Measurements from ENCODE around the gene KPNA5. TPM values are rescaled to one million over a fixed set of nuclear protein-coding genes. Genes with fewer than 3 reads are reported as not detected.

KPNA5 gene
- polyA plus RNA-seq, 1 donor = 8.9 TPM

- H3K36me3 ChIP-seq (ENCODE audit: control insufficient read depth, insufficient read depth, low read length) = peaks cover 2% of the 10 kb centered on the region
- no CpG with 5 or more reads among the region's 1 CpG for WGBS (ENCODE audit: insufficient coverage, low lambda C conversion rate)
- no peak overlapping the region for H3K4me3 ChIP-seq (ENCODE audit: low read length)
- no peaks in the 10 kb centered on the region for H3K27me3 ChIP-seq (ENCODE audit: control insufficient read depth, insufficient read depth, low read length)
- DNase-seq = no peak
- no peak overlapping the region for H3K27ac ChIP-seq (ENCODE audit: low read length)
- H3K9me3 ChIP-seq (ENCODE audit: control insufficient read depth, low read depth, low read length) = no peaks in the 10 kb centered on the region
- H3K4me1 ChIP-seq (ENCODE audit: control insufficient read depth, insufficient read depth, low read length) = no peaks in the 10 kb centered on the region
Measured at GRCh38 chr6:116741571-116741970, 60.6 kb downstream of the KPNA5 start.

GRCh38 chr6:116745176-116745575 lies 64.2 kb downstream of the KPNA5 start:
- 57% methylated on average over 1 of the region's 5 CpGs for WGBS (ENCODE audit: insufficient coverage, low lambda C conversion rate)
- no peaks in the 10 kb centered on the region for H3K4me1 ChIP-seq (ENCODE audit: control insufficient read depth, insufficient read depth, low read length)
- DNase-seq = no peak
- no peaks in the 10 kb centered on the region for H3K9me3 ChIP-seq (ENCODE audit: control insufficient read depth, low read depth, low read length)
- H3K27me3 ChIP-seq (ENCODE audit: control insufficient read depth, insufficient read depth, low read length) = no peaks in the 10 kb centered on the region
- H3K4me3 ChIP-seq (ENCODE audit: low read length) = no peak overlapping the region
- no peaks in the 10 kb centered on the region for H3K36me3 ChIP-seq (ENCODE audit: control insufficient read depth, insufficient read depth, low read length)
- H3K27ac ChIP-seq (ENCODE audit: low read length) = no peak overlapping the region

DNA sequence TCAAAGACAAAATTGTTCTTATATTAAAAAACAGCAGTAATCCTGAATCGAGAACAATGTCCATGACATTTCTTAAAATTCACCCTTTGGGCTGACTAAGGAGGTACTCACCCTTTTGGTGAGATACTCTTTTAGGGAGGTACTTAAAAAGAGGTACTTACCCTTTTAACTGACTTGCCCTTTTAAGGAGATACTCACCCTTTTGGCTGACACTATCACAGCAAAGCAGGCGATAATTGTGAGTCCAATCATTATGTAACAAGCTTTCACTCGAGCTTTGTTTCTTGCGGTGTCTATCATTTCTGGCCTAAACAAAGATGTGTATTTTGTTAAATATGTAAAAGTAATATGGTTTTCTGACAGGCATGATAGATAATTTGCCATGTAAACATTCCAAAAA lies 80.8 kb downstream of the KPNA5 start:
- H3K4me3 ChIP-seq (ENCODE audit: low read length) = no peak overlapping the region
- H3K4me1 ChIP-seq (ENCODE audit: control insufficient read depth, insufficient read depth, low read length) = no peaks in the 10 kb centered on the region
- no peaks in the 10 kb centered on the region for H3K36me3 ChIP-seq (ENCODE audit: control insufficient read depth, insufficient read depth, low read length)
- no CpG with 5 or more reads among the region's 4 CpGs for WGBS (ENCODE audit: insufficient coverage, low lambda C conversion rate)
- no peak overlapping the region for H3K27ac ChIP-seq (ENCODE audit: low read length)
- no peak for DNase-seq
- H3K9me3 ChIP-seq (ENCODE audit: control insufficient read depth, low read depth, low read length) = peaks cover 7% of the 10 kb centered on the region
- peaks cover 32% of the 10 kb centered on the region for H3K27me3 ChIP-seq (ENCODE audit: control insufficient read depth, insufficient read depth, low read length)

- Histone ChIP-seq H3K9me3 (ENCODE audit: control insufficient read depth, low read depth, low read length) (peaks cover 7% of the 10 kb centered on the region), H3K4me3 (ENCODE audit: low read length) (no peak overlapping the region), H3K36me3 (ENCODE audit: control insufficient read depth, insufficient read depth, low read length) (no peaks in the 10 kb centered on the region), H3K27ac (ENCODE audit: low read length) (no peak overlapping the region), H3K27me3 (ENCODE audit: control insufficient read depth, insufficient read depth, low read length) (peaks cover 36% of the 10 kb centered on the region), H3K4me1 (ENCODE audit: control insufficient read depth, insufficient read depth, low read length) (no peaks in the 10 kb centered on the region)
- WGBS (ENCODE audit: insufficient coverage, low lambda C conversion rate) = 100% methylated on average over 1 of the region's 1 CpG
- DNase-seq = no peak
Measured at GRCh38 chr6:116762235-116762634, 81.2 kb downstream of the KPNA5 start.

GRCh38 chr6:116763048-116763447 lies 82.0 kb downstream of the KPNA5 start:
- no peak overlapping the region for H3K4me3 ChIP-seq (ENCODE audit: low read length)
- DNase-seq = no peak
- H3K9me3 ChIP-seq (ENCODE audit: control insufficient read depth, low read depth, low read length) = peaks cover 7% of the 10 kb centered on the region
- no peaks in the 10 kb centered on the region for H3K36me3 ChIP-seq (ENCODE audit: control insufficient read depth, insufficient read depth, low read length)
- H3K27ac ChIP-seq (ENCODE audit: low read length) = no peak overlapping the region
- peaks cover 39% of the 10 kb centered on the region for H3K27me3 ChIP-seq (ENCODE audit: control insufficient read depth, insufficient read depth, low read length)
- no peaks in the 10 kb centered on the region for H3K4me1 ChIP-seq (ENCODE audit: control insufficient read depth, insufficient read depth, low read length)

- no peaks in the 10 kb centered on the region for H3K36me3 ChIP-seq (ENCODE audit: control insufficient read depth, insufficient read depth, low read length)
- WGBS (ENCODE audit: insufficient coverage, low lambda C conversion rate) = 74% methylated on average over 3 of the region's 11 CpGs
- peak overlapping the region; percentile 38 for H3K4me3 ChIP-seq (ENCODE audit: low read length)
- H3K27me3 ChIP-seq (ENCODE audit: control insufficient read depth, insufficient read depth, low read length) = peaks cover 39% of the 10 kb centered on the region
- no peak for DNase-seq
- no peaks in the 10 kb centered on the region for H3K4me1 ChIP-seq (ENCODE audit: control insufficient read depth, insufficient read depth, low read length)
- H3K27ac ChIP-seq (ENCODE audit: low read length) = no peak overlapping the region
- H3K9me3 ChIP-seq (ENCODE audit: control insufficient read depth, low read depth, low read length) = peaks cover 7% of the 10 kb centered on the region
Measured at GRCh38 chr6:116763906-116764628, 83.1 kb downstream of the KPNA5 start.

DNA sequence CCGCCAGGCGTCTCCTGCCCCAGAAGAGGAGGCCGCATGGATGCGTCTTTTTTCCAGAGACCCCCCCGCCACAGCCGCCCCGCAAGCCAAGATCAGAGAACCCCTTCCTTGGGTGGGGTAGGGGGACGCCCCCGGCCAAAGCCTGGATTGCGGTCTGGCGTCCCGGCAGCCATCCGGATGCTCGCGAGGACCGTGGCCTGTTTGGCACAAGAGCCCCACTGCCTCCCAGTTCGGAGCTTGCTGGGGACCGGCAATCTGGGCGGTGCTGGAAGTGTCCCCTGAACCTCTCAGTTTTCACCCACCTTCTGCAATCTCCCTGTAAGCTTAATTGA lies 83.6 kb downstream of the KPNA5 start:
- Histone ChIP-seq H3K4me1 (ENCODE audit: control insufficient read depth, insufficient read depth, low read length) (no peaks in the 10 kb centered on the region), H3K36me3 (ENCODE audit: control insufficient read depth, insufficient read depth, low read length) (no peaks in the 10 kb centered on the region), H3K9me3 (ENCODE audit: control insufficient read depth, low read depth, low read length) (peaks cover 7% of the 10 kb centered on the region), H3K27ac (ENCODE audit: low read length) (no peak overlapping the region), H3K27me3 (ENCODE audit: control insufficient read depth, insufficient read depth, low read length) (peaks cover 39% of the 10 kb centered on the region), H3K4me3 (ENCODE audit: low read length) (peak overlapping the region; percentile 38)
- no peak for DNase-seq
- no CpG with 5 or more reads among the region's 19 CpGs for WGBS (ENCODE audit: insufficient coverage, low lambda C conversion rate)

DNA sequence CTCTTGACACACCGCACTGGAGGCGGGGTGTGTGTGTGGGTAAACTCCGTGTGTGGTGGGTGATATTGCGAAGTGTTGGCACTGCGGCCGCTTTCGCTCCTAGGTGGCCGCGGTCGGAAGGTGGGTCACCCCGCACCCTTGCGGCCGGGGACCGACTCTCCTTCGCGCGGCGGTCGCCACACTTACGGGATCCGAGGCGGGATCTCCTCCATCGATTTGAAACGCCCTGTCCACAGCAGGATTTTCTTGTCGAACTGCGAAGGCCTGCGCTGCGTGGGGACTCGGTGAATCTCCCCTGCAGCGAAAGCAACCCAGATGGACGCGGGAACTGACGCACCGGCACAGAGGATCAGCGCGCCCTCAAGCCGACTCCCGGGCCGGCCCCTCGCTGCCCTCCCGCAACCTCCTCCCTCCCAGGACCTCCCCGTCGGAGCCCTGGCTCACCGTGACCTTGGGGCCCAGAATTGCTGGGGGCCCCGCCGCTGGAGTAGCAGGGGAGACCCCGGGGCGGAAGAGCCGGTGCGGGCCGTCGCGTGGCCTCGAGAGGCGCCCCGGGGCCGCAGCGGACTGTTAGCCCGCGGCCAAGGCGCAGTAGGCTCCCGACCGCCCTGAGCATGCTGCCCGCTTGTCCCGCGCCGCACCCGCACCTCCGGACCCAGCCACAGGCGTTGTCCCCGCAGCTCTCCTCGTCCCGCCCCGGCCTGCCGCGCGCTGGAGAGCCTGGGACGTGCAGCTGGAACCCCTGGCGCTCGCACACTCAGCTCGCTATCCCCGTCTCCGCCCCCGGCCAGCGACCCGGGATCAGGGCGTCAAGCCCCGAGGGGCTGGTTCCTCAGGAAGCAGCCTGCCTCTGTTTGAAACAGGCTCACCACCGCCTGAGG lies 84.2 kb downstream of the KPNA5 start, which contains the start of gene FAM162B:
TSS of gene FAM162B (minus strand) at position 759 of the 881 bp plus-strand sequence. CDS start at position 616, 143 bp downstream.
- Histone ChIP-seq H3K36me3 (ENCODE audit: control insufficient read depth, insufficient read depth, low read length) (no peaks in the 10 kb centered on the region), H3K27ac (ENCODE audit: low read length) (no peak within 1 kb of the TSS), H3K9me3 (ENCODE audit: control insufficient read depth, low read depth, low read length) (peaks cover 7% of the 10 kb centered on the region), H3K4me3 (ENCODE audit: low read length) (peak within 1 kb of the TSS; percentile 38), H3K4me1 (ENCODE audit: control insufficient read depth, insufficient read depth, low read length) (no peaks in the 10 kb centered on the region), H3K27me3 (ENCODE audit: control insufficient read depth, insufficient read depth, low read length) (peaks cover 39% of the 10 kb centered on the region)
- WGBS (ENCODE audit: insufficient coverage, low lambda C conversion rate) = no CpG with 5 or more reads among the region's 89 CpGs
- DNase-seq = peak in 1 of 2 donors; percentile 39

DNA sequence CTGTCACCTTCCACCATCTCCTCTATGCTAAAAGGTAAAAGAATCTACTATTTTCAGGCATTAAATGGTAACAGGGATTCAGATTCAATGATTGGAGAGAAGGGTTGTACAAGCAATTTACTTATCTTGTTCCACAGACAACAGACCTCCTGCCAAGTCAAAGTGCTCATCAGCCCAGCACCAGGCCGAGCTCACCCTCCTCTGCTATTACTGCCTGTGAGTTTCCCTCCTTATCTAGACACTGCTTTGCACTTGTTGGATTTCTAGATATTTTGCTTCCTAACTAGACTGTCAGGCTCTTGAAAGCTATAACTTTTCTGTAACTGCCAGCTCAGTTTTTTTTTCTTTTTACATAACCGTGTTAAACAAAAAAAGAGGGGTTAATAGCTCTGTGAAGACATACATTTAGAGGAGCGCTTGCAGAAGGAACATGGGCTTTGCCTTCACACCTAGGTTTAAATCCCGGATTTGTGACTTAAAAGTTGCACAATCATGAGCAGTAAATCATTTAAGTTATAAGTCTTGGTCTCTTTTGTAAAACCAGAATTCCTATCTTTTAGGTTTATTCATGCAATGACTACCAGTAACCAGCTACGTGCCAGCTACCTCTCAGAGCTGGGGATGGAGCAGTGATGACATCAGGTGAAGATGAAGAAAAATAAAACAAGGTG lies 85.6 kb downstream of the KPNA5 start:
- H3K36me3 ChIP-seq (ENCODE audit: control insufficient read depth, insufficient read depth, low read length) = no peaks in the 10 kb centered on the region
- H3K9me3 ChIP-seq (ENCODE audit: control insufficient read depth, low read depth, low read length) = peaks cover 7% of the 10 kb centered on the region
- no peak overlapping the region for H3K27ac ChIP-seq (ENCODE audit: low read length)
- peaks cover 37% of the 10 kb centered on the region for H3K27me3 ChIP-seq (ENCODE audit: control insufficient read depth, insufficient read depth, low read length)
- H3K4me3 ChIP-seq (ENCODE audit: low read length) = no peak overlapping the region
- no peak for DNase-seq
- no peaks in the 10 kb centered on the region for H3K4me1 ChIP-seq (ENCODE audit: control insufficient read depth, insufficient read depth, low read length)
- WGBS (ENCODE audit: insufficient coverage, low lambda C conversion rate) = no CpG with 5 or more reads among the region's 5 CpGs

DNA sequence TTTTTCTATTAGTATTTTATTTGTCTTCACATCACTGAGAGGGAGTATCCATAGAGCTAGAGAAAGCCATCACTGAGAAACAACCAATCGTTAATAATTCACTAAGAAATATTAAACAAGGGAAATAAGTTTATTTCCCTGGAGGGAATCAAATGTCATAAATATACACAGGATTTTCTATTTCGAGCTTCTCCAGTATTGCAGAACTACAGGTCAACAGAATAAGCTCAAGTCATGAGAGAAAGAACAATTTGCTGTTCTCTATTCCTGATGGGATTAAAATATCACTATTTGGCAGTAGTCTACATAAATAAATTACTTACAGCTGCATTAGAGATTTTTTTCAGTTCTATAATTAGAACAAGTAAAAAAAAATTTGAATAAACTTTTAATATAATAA lies 86.7 kb downstream of the KPNA5 start:
- no peaks in the 10 kb centered on the region for H3K4me1 ChIP-seq (ENCODE audit: control insufficient read depth, insufficient read depth, low read length)
- H3K36me3 ChIP-seq (ENCODE audit: control insufficient read depth, insufficient read depth, low read length) = no peaks in the 10 kb centered on the region
- H3K4me3 ChIP-seq (ENCODE audit: low read length) = no peak overlapping the region
- WGBS (ENCODE audit: insufficient coverage, low lambda C conversion rate) = 79% methylated on average over 2 of the region's 2 CpGs
- H3K9me3 ChIP-seq (ENCODE audit: control insufficient read depth, low read depth, low read length) = peaks cover 7% of the 10 kb centered on the region
- H3K27ac ChIP-seq (ENCODE audit: low read length) = no peak overlapping the region
- DNase-seq = no peak
- peaks cover 37% of the 10 kb centered on the region for H3K27me3 ChIP-seq (ENCODE audit: control insufficient read depth, insufficient read depth, low read length)

Data from large intestine (tissue), 3 donors.